H9 (cell line): Measurements from ENCODE around the gene KAZALD1. TPM values are rescaled to one million over a fixed set of nuclear protein-coding genes. Genes with fewer than 3 reads are reported as not detected.

Experiments
- DNase-seq: peaks from one replicate; pipeline ENCODE4 v3.0.0-alpha.2; 2017
- H2AFZ ChIP-seq: one replicate; pipeline ENCODE4 v1.6.1; 2013; ENCODE audit warnings: mild to moderate bottlenecking, low read length, control low read depth, moderate library complexity
- H2AK5ac ChIP-seq: 2 replicates; pipeline ENCODE4 v1.6.1; 2013; ENCODE audit warnings: low read length, control low read depth, mixed read lengths; ENCODE audit not compliant: insufficient read length
- H2BK120ac ChIP-seq: one replicate; pipeline ENCODE4 v1.6.1; 2013; ENCODE audit warnings: low read depth, mild to moderate bottlenecking, low read length, control low read depth, inconsistent platforms; ENCODE audit not compliant: poor library complexity, severe bottlenecking
- H2BK12ac ChIP-seq: 2 replicates; pipeline ENCODE4 v1.6.1; 2013; ENCODE audit warnings: low read length, control low read depth, mixed read lengths, low read depth; ENCODE audit not compliant: insufficient read length
- H2BK15ac ChIP-seq: 2 replicates; pipeline ENCODE4 v1.6.1; 2013; ENCODE audit warnings: low read depth, low read length, control low read depth
- H2BK20ac ChIP-seq: one replicate; pipeline ENCODE4 v1.6.1; 2013; ENCODE audit warnings: low read depth, mild to moderate bottlenecking, low read length, control low read depth, inconsistent platforms; ENCODE audit not compliant: poor library complexity, severe bottlenecking
- H2BK5ac ChIP-seq: 2 replicates; pipeline ENCODE4 v1.6.1; 2013; ENCODE audit warnings: low read length, control low read depth, mixed read lengths; ENCODE audit not compliant: insufficient read length
- H3K14ac ChIP-seq: 2 replicates; pipeline ENCODE4 v1.6.1; 2013; ENCODE audit warnings: low read length, control low read depth; ENCODE audit not compliant: insufficient read depth
- H3K18ac ChIP-seq: 2 replicates; pipeline ENCODE4 v1.6.1; 2013; ENCODE audit warnings: low read depth, mild to moderate bottlenecking, mixed read lengths, low read length, control low read depth; ENCODE audit not compliant: insufficient read length
- H3K23ac ChIP-seq: 2 replicates; pipeline ENCODE4 v1.6.1; 2013; ENCODE audit warnings: low read length, control low read depth, mixed read lengths, low read depth; ENCODE audit not compliant: insufficient read length
- H3K23me2 ChIP-seq: 2 replicates; pipeline ENCODE4 v1.6.1; 2013; ENCODE audit warnings: low read depth, mild to moderate bottlenecking, mixed read lengths, low read length, control low read depth; ENCODE audit not compliant: insufficient read length, poor library complexity, severe bottlenecking
- H3K27ac ChIP-seq: 2 replicates; pipeline ENCODE4 v1.5.1; 2013; ENCODE audit warnings: low read length, control low read depth, mixed read lengths, low read depth; ENCODE audit not compliant: insufficient read length
- H3K27me3 ChIP-seq: 2 replicates; pipeline ENCODE4 v1.6.1; 2013; ENCODE audit warnings: low read length, control low read depth, inconsistent platforms; ENCODE audit not compliant: insufficient read depth
- H3K4ac ChIP-seq: 2 replicates; pipeline ENCODE4 v1.6.1; 2013; ENCODE audit warnings: low read depth, mild to moderate bottlenecking, control low read depth, inconsistent platforms, low read length, moderate library complexity
- H3K4me1 ChIP-seq: 2 replicates; pipeline ENCODE4 v1.6.1; 2013; ENCODE audit warnings: low read length, control low read depth, inconsistent platforms; ENCODE audit not compliant: insufficient read depth
- H3K4me2 ChIP-seq: 2 replicates; pipeline ENCODE4 v1.6.1; 2013; ENCODE audit warnings: low read length, control low read depth, mixed read lengths; ENCODE audit not compliant: insufficient read length, insufficient read depth
- H3K56ac ChIP-seq: 2 replicates; pipeline ENCODE4 v1.6.1; 2013; ENCODE audit warnings: low read depth, mild to moderate bottlenecking, mixed read lengths, low read length, control low read depth; ENCODE audit not compliant: insufficient read length
- H3K79me1 ChIP-seq: 2 replicates; pipeline ENCODE4 v1.6.1; 2013; ENCODE audit warnings: low read depth, mild to moderate bottlenecking, moderate library complexity, low read length, control low read depth, inconsistent platforms; ENCODE audit not compliant: insufficient read depth, poor library complexity, severe bottlenecking
- H3K79me2 ChIP-seq: 2 replicates; pipeline ENCODE4 v1.6.1; 2013; ENCODE audit warnings: low read length, control low read depth, inconsistent platforms; ENCODE audit not compliant: insufficient read depth
- H3K9ac ChIP-seq: 2 replicates; pipeline ENCODE4 v1.6.1; 2013; ENCODE audit warnings: low read length, control low read depth, mixed read lengths; ENCODE audit not compliant: insufficient read length; ENCODE audit errors: extremely low read depth
- H3K9me3 ChIP-seq: one replicate; pipeline ENCODE4 v1.6.1; 2013; ENCODE audit warnings: low read depth, low read length, inconsistent platforms; ENCODE audit not compliant: control insufficient read depth
- H3T11ph ChIP-seq: one replicate; pipeline ENCODE4 v1.6.1; 2013; ENCODE audit warnings: mild to moderate bottlenecking, low read length, control low read depth, inconsistent platforms
- H4K20me1 ChIP-seq: one replicate; pipeline ENCODE4 v1.6.1; 2013; ENCODE audit not compliant: control insufficient read depth, insufficient read length, insufficient read depth
- H4K5ac ChIP-seq: 2 replicates; pipeline ENCODE4 v1.6.1; 2013; ENCODE audit warnings: low read depth, mild to moderate bottlenecking, mixed read lengths, low read length, control low read depth; ENCODE audit not compliant: insufficient read length
- H4K8ac ChIP-seq: replicated peaks from 2 replicates; pipeline ENCODE4 v1.6.1; 2013; ENCODE audit warnings: low read length, control low read depth, mixed read lengths, low read depth; ENCODE audit not compliant: insufficient read length
- H4K91ac ChIP-seq: 2 replicates; pipeline ENCODE4 v1.6.1; 2013; ENCODE audit warnings: low read depth, mild to moderate bottlenecking, moderate library complexity, mixed read lengths, low read length, control low read depth; ENCODE audit not compliant: insufficient read length
- H3K27ac Mint-ChIP-seq, 3 experiments: 2 replicates in 2 of 3; 3 replicates in 1 of 3; pipeline ENCODE4 v1.8.0; 2020 to 2021; ENCODE audit warnings: mixed read lengths in 3 of 3, mild to moderate bottlenecking in 1 of 3, moderate library complexity in 1 of 3
- H3K27me3 Mint-ChIP-seq: 2 replicates; pipeline ENCODE4 v1.8.0; 2021; ENCODE audit warnings: low read depth, mild to moderate bottlenecking, moderate library complexity, mixed read lengths
- H3K36me3 Mint-ChIP-seq, 3 experiments: 2 replicates in 2 of 3; 3 replicates in 1 of 3; pipeline ENCODE4 v1.8.0; 2020 to 2021; ENCODE audit warnings: low read depth in 3 of 3, mixed read lengths in 3 of 3; ENCODE audit not compliant: insufficient read depth in 1 of 3
- H3K4me1 Mint-ChIP-seq, 2 experiments: 2 replicates each; pipeline ENCODE4 v1.8.0; 2020; ENCODE audit warnings: mixed read lengths in 2 of 2
- H3K4me3 Mint-ChIP-seq, 2 experiments: 2 replicates in 1 of 2; 3 replicates in 1 of 2; pipeline ENCODE4 v1.8.0; 2020 to 2021; ENCODE audit warnings: mild to moderate bottlenecking in 2 of 2, mixed read lengths in 2 of 2, moderate library complexity in 1 of 2
- H3K9me3 Mint-ChIP-seq, 2 experiments: 2 replicates in 1 of 2; 3 replicates in 1 of 2; pipeline ENCODE4 v1.8.0; 2020; ENCODE audit warnings: mild to moderate bottlenecking in 2 of 2, mixed read lengths in 2 of 2, moderate library complexity in 1 of 2
- WGBS: extraction: QIAGEN DNeasy Blood & Tissue Kit; methylation state at CpG from one replicate; pipeline ENCODE4 v1.1.7; 2013; ENCODE audit warnings: missing lambda C conversion rate, low lambda C conversion rate, mixed read lengths; ENCODE audit not compliant: insufficient read length; ENCODE audit errors: extremely low coverage; 5-methylcytosine and 5-hydroxymethylcytosine counted together
- total RNA-seq: library from RNA; stranded (reverse); gene quantifications from 2 replicates; pipeline ENCODE4 v1.2.1, GENCODE V29; 2021
- TF ChIP-seq, protein P1 (sequence below): fragments of 200-600 bp; sonication (generic); conservative IDR thresholded peaks from 3 replicates; pipeline ENCODE4 v1.8.0; 2021; ENCODE audit warnings: antibody characterized with exemption, mild to moderate bottlenecking

Gene KAZALD1
- total RNA-seq, 1 experiment from 2014 or later = 2.9 TPM

DNA sequence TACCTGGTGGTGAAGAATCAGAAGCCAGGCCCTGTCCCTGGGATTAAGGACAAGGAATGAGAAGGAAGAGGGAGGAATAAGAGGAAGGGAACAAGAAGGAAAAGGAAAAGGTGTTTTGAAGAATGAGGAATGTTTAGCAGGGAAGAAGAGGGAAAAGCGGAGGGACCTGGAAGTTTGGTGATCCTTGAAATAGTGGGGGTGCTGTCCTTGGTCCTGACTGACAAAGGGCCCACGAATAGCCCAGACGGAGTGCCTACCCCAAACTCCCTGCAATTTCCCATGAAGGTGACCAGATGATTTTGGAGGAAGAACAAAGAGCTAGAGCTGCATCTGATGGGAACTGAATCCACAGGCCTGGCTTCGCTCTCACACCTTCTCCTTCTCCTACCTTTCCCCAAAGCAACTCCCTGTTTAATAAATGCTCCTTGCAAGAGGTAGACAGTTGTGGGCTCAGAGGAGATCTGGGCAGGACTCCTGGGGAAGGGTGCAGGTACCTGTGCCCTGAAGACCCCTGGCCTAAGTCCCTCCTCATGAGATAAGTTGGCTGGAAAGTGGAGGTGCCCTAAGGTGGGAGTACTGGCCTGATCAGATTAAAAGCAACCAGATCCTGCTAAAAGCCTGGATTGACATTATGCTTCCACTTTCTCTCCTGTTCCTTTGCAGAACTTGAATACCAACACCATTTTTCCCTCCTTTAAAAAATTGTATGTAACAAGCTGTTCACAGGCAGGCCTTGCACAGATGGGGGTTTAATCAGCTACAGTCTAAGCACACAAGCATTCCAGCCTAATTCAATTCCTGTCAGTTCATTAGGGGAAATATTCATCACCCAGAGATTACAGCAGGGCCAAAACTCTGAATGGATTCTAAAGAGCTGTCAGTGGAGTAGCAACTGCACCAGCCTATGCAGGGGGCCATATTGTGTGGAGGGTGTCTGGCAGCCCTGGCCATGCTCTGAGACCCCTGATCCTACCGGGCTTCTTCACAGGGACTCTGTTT lies 19.4 kb downstream of the KAZALD1 start:
- H3K79me1 ChIP-seq = no peaks in the 10 kb centered on the region
- H3K4me1 ChIP-seq = no peaks in the 10 kb centered on the region; the same call in 1 of the 2 replicates
- no peak overlapping the region for H2BK120ac ChIP-seq
- Mint-ChIP-seq H3K27me3 (peaks cover 90% of the 10 kb centered on the region), H3K9me3 (no peaks in the 10 kb centered on the region), H3K36me3 (no peaks in the 10 kb centered on the region), H3K4me1 (peaks cover 1 to 3% of the 10 kb centered on the region in 2 experiments), H3K4me3 (no peak overlapping the region), H3K27ac (no peak overlapping the region)
- no peak overlapping the region for H3K4ac ChIP-seq
- H4K20me1 ChIP-seq = no peaks in the 10 kb centered on the region
- no peak overlapping the region for H3K14ac ChIP-seq
- no peak overlapping the region for H3T11ph ChIP-seq
- H3K56ac ChIP-seq = no peak overlapping the region
- H3K4me2 ChIP-seq = no peak overlapping the region
- no peaks in the 10 kb centered on the region for H3K9me3 ChIP-seq
- no peak overlapping the region for H3K9ac ChIP-seq
- no peak overlapping the region for H3K18ac ChIP-seq
- H2BK5ac ChIP-seq = no peak overlapping the region
- peaks cover 2% of the 10 kb centered on the region; the same call in 1 of the 2 replicates for H3K27me3 ChIP-seq
- H3K23me2 ChIP-seq = no peaks in the 10 kb centered on the region
- DNase-seq = peak; percentile 61
- no peak overlapping the region for H3K23ac ChIP-seq
- H4K8ac ChIP-seq = no peak overlapping the region
- H4K91ac ChIP-seq = no peak overlapping the region
- H2BK12ac ChIP-seq = no peak overlapping the region
- H2BK20ac ChIP-seq = no peak overlapping the region
- no peak overlapping the region for H2AK5ac ChIP-seq
- no peaks in the 10 kb centered on the region for H3K79me2 ChIP-seq
- 100% methylated on average over 1 of the region's 5 CpGs for WGBS
- H3K27ac ChIP-seq = no peak overlapping the region
- no peak overlapping the region for H2BK15ac ChIP-seq
- TF ChIP-seq, protein P1, sequence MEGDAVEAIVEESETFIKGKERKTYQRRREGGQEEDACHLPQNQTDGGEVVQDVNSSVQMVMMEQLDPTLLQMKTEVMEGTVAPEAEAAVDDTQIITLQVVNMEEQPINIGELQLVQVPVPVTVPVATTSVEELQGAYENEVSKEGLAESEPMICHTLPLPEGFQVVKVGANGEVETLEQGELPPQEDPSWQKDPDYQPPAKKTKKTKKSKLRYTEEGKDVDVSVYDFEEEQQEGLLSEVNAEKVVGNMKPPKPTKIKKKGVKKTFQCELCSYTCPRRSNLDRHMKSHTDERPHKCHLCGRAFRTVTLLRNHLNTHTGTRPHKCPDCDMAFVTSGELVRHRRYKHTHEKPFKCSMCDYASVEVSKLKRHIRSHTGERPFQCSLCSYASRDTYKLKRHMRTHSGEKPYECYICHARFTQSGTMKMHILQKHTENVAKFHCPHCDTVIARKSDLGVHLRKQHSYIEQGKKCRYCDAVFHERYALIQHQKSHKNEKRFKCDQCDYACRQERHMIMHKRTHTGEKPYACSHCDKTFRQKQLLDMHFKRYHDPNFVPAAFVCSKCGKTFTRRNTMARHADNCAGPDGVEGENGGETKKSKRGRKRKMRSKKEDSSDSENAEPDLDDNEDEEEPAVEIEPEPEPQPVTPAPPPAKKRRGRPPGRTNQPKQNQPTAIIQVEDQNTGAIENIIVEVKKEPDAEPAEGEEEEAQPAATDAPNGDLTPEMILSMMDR = no peak
- no peak overlapping the region for H4K5ac ChIP-seq
- H2AFZ ChIP-seq = no peak overlapping the region
